ENCODE measurements around the gene ENPP6. TPM values are rescaled to one million over a fixed set of nuclear protein-coding genes. Genes with fewer than 3 reads are reported as not detected.

The ENPP6 gene
- total and polyA plus RNA-seq, 12 donors, result 0.03 to 0.68 (median 0.07) TPM; not detected in 3

DNA sequence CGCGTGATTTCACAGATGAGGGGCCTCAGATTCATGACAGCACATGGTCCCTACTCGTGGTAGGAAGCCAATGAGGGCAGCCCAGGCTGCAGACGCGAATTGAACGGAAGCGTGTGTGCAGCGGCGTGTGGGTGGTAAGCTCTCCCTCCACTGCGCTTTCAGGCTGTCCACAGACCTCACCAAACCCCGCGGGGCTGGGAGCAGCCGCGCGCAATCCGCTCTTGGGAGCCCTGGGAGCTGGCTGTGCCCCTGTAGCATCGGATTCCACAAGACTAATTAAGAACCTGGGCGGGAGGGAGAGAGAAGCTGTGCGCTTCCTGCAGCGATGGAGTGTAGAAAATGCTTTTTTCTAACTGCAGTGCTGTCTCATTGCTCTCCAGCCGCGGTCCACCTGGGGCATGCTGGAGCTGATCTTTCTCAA is 177.7 kb downstream of the ENPP6 start:
- TF ChIP-seq, protein P1, sequence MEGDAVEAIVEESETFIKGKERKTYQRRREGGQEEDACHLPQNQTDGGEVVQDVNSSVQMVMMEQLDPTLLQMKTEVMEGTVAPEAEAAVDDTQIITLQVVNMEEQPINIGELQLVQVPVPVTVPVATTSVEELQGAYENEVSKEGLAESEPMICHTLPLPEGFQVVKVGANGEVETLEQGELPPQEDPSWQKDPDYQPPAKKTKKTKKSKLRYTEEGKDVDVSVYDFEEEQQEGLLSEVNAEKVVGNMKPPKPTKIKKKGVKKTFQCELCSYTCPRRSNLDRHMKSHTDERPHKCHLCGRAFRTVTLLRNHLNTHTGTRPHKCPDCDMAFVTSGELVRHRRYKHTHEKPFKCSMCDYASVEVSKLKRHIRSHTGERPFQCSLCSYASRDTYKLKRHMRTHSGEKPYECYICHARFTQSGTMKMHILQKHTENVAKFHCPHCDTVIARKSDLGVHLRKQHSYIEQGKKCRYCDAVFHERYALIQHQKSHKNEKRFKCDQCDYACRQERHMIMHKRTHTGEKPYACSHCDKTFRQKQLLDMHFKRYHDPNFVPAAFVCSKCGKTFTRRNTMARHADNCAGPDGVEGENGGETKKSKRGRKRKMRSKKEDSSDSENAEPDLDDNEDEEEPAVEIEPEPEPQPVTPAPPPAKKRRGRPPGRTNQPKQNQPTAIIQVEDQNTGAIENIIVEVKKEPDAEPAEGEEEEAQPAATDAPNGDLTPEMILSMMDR (IDR thresholded peaks at IDR 0.05), result no peak
- intact Hi-C loops (cut with DNase I), result no loop called here
- peak overlapping the region in 8 of 10 donors; percentile 5 to 39 (median 34) for H3K4me3 ChIP-seq
- H3K36me3 ChIP-seq, result no peaks in the 10 kb centered on the region
- no peak overlapping the region for H3K27ac ChIP-seq
- peaks cover 0 to 3% (median under 1%) of the 10 kb centered on the region in 11 donors for H3K9me3 ChIP-seq
- DNase-seq (peak in 1 of 2 donors; percentile 31), ATAC-seq (peak; percentile 68 to 91 (median 83))
- 28 to 40% methylated on average over 22 of the region's 22 CpGs for WGBS, 2 donors
- H3K27me3 ChIP-seq, result peaks cover 0 to 16% (median 0%) of the 10 kb centered on the region in 7 donors
- H3K4me1 ChIP-seq, result peaks cover 0 to 10% (median 0%) of the 10 kb centered on the region in 9 donors

Data from heart right ventricle (tissue), 16 donors.